Measurements from ENCODE around the gene DNM2. TPM values are rescaled to one million over a fixed set of nuclear protein-coding genes. Genes with fewer than 3 reads are reported as not detected.
"Not testable (repeated sequence)": the region's sequence is repeated elsewhere in the genome, so short reads cannot be mapped to it uniquely, and the experiment has no call there.

The DNM2 gene
- polyA plus RNA-seq, 1 donor: 131 TPM

DNA sequence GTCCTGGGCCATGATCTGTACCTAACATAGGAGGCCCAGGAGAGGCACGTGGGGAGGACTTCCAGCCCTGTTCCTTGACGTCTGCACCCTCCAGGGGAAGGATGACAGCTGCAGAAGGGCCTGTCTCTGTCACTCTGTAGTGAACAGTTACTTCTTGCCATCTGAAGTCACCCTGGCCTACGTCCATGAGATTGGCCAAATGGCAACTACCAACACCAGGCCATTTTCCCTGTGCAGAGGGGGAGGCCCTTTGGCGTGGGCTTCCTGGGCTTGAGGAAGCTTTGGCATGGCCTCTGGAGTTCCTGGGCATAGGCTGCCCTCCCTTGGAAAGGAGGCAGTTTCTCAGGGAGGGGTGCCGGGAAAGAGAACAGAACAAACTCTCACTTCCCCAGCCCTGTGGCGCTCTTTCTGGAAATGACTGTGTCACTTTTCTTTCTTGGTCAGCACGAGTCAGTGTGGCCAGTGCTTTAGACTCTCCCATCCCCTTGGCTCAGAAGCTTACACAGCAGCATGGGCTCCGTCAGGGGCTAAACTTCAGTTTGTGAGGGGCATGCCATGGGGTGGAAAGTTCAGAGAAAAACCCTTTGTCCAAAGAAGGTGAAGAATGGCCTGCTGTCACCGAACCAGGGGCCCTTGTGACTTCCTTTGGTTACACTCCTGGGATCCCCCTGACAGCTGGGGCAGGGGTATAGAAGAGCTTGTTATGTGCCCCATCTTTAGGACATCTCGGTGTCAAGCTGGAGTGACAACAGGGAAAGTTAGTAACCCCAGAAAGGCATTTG lies 158.8 kb downstream of the DNM2 start:
- no peaks in the 10 kb centered on the region for H3K27me3 ChIP-seq (ENCODE audit: control insufficient read depth, insufficient read depth, low read length)
- no peak overlapping the region for H3K4me3 ChIP-seq (ENCODE audit: low read length)
- H3K27ac ChIP-seq (ENCODE audit: low read length): no peak overlapping the region
- H3K9me3 ChIP-seq (ENCODE audit: control insufficient read depth, low read depth, low read length): no peaks in the 10 kb centered on the region
- peaks cover 8% of the 10 kb centered on the region for H3K4me1 ChIP-seq (ENCODE audit: control insufficient read depth, insufficient read depth, low read length)
- DNase-seq: no peak
- peaks cover 6% of the 10 kb centered on the region for H3K36me3 ChIP-seq (ENCODE audit: control insufficient read depth, insufficient read depth, low read length)
- no CpG with 5 or more reads among the region's 10 CpGs for WGBS (ENCODE audit: insufficient coverage, low lambda C conversion rate)

DNA sequence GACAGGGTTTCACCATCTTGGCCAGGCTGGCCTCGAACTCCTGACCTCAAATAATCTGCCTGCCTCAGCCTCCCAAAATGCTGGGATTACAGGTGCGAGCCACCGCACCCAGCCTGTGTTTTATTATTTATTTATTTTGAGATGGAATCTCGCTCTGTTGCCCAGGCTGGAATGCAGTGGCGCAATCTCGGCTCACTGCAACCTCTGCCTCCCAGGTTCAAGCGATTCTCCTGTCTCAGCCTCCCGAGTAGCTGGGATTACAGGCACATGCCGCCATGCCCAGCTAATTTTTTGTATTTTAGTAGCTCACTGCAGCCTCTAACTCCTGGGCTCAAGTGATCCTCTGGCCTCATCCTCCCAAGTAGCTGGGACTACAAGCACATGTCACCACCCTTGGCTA lies 159.7 kb downstream of the DNM2 start:
- not testable (repeated sequence) for H3K27ac ChIP-seq (ENCODE audit: low read length); H3K36me3 ChIP-seq (ENCODE audit: control insufficient read depth, insufficient read depth, low read length); H3K4me3 ChIP-seq (ENCODE audit: low read length); DNase-seq; H3K27me3 ChIP-seq (ENCODE audit: control insufficient read depth, insufficient read depth, low read length); H3K4me1 ChIP-seq (ENCODE audit: control insufficient read depth, insufficient read depth, low read length); H3K9me3 ChIP-seq (ENCODE audit: control insufficient read depth, low read depth, low read length)
- 90% methylated on average over 2 of the region's 9 CpGs for WGBS (ENCODE audit: insufficient coverage, low lambda C conversion rate)

DNA sequence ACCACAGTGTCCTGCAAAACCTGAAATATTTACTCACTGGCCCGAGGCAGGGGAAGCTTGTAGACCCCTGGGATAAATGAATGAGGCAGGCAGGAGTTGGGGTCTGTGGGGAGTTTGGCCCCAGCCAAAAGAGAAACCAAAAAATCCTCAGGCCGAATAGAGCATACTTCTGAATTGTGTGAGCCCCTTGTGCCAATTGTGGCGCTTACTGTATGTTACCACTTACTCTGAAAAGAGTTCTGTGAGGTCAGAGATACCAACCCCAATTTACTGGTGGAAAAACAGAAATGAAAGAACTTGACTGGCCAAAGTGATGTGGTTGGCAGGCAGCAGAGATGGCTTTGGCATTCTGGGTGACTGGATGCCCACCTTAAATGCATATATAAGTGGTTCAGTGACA lies 160.4 kb downstream of the DNM2 start:
- Histone ChIP-seq H3K27ac (ENCODE audit: low read length) (no peak overlapping the region), H3K9me3 (ENCODE audit: control insufficient read depth, low read depth, low read length) (no peaks in the 10 kb centered on the region), H3K36me3 (ENCODE audit: control insufficient read depth, insufficient read depth, low read length) (peaks cover 11% of the 10 kb centered on the region), H3K4me1 (ENCODE audit: control insufficient read depth, insufficient read depth, low read length) (peaks cover 8% of the 10 kb centered on the region), H3K27me3 (ENCODE audit: control insufficient read depth, insufficient read depth, low read length) (no peaks in the 10 kb centered on the region), H3K4me3 (ENCODE audit: low read length) (no peak overlapping the region)
- no CpG with 5 or more reads among the region's 3 CpGs for WGBS (ENCODE audit: insufficient coverage, low lambda C conversion rate)
- no peak for DNase-seq

Other genes starting within 250 kb of the DNM2 start
- 36.7 TPM for gene KEAP1, start 214.7 kb upstream of the DNM2 start, polyA plus RNA-seq
- 0.96 TPM for gene S1PR5, start 200.6 kb upstream of the DNM2 start, polyA plus RNA-seq
- 30.0 TPM for gene ATG4D, start 174.2 kb upstream of the DNM2 start, polyA plus RNA-seq
- gene KRI1, start 152.1 kb upstream of the DNM2 start, polyA plus RNA-seq: 22.1 TPM
- gene CDKN2D, start 149.1 kb upstream of the DNM2 start, polyA plus RNA-seq: 10.3 TPM
- gene AP1M2, start 130.8 kb upstream of the DNM2 start, polyA plus RNA-seq: 69.2 TPM
- gene SLC44A2, start 92.5 kb upstream of the DNM2 start, polyA plus RNA-seq: 30.0 TPM
- 199 TPM for gene ILF3, start 63.7 kb upstream of the DNM2 start, polyA plus RNA-seq
- gene QTRT1, start 16.6 kb upstream of the DNM2 start, polyA plus RNA-seq: 49.2 TPM
- gene TMED1, start 118.1 kb downstream of the DNM2 start, polyA plus RNA-seq: 29.3 TPM
- gene C19orf38, start 130.3 kb downstream of the DNM2 start, polyA plus RNA-seq: 2.7 TPM
- 44.6 TPM for gene CARM1, start 153.5 kb downstream of the DNM2 start, polyA plus RNA-seq
- 48.6 TPM for gene YIPF2, start 210.6 kb downstream of the DNM2 start, polyA plus RNA-seq
- 21.4 TPM for gene TIMM29, start 210.7 kb downstream of the DNM2 start, polyA plus RNA-seq
- gene SMARCA4, start 243.0 kb downstream of the DNM2 start, polyA plus RNA-seq: 91.1 TPM

All from large intestine (tissue), 3 donors.